Cardiac muscle cell (in vitro differentiated cells and primary cell): ENCODE data around the gene AQP6. TPM values are rescaled to one million over a fixed set of nuclear protein-coding genes. Genes with fewer than 3 reads are reported as not detected.

ENCODE experiments used
- DNase-seq, 2 donors: peaks; one replicate each; pipeline versions ENCODE4 v3.0.0 to v3.0.0-alpha.2; 2010 to 2017; ENCODE audit warnings: low read depth in 1 of 2, low spot score in 1 of 2
- H3K27ac ChIP-seq: fragments of 200-600 bp; sonication (generic); 2 replicates; pipeline ENCODE4 v1.5.1; 2016
- H3K27me3 ChIP-seq: fragments of 200-600 bp; sonication (generic); 2 replicates; pipeline ENCODE4 v1.6.0; 2016; ENCODE audit warnings: control low read depth
- H3K36me3 ChIP-seq: fragments of 200-600 bp; sonication (generic); 2 replicates; pipeline ENCODE4 v1.5.1; 2016; ENCODE audit warnings: control low read depth
- H3K4me1 ChIP-seq: fragments of 200-600 bp; sonication (generic); 2 replicates; pipeline ENCODE4 v1.8.1; 2017; ENCODE audit warnings: low read depth, mild to moderate bottlenecking, mixed run types
- H3K4me3 ChIP-seq: fragments of 200-600 bp; sonication (generic); 2 replicates; pipeline ENCODE4 v1.5.1; 2016; ENCODE audit warnings: mild to moderate bottlenecking
- H3K9me3 ChIP-seq: fragments of 200-600 bp; sonication (generic); 2 replicates; pipeline ENCODE4 v1.5.1; 2017; ENCODE audit warnings: low read depth, mild to moderate bottlenecking, control low read depth
- polyA plus RNA-seq: library from polyadenylated mRNA; unstranded; fragments of >200 nt; fragmentation: Nextera tagmentation; extraction: Ambion mirVana; gene quantifications from 2 replicates; pipeline ENCODE4 v1.2.1, GENCODE V29; 2016
- total RNA-seq: library from RNA; depleted of rRNA; stranded (reverse); fragments of >200 nt; gene quantifications from 2 replicates; pipeline ENCODE4 v1.2.3, GENCODE V29; 2016
- TF ChIP-seq, protein P1 (sequence below): IDR thresholded peaks from 2 replicates; pipeline ENCODE4 v1.5.1; 2012; ENCODE audit warnings: low read depth, mild to moderate bottlenecking, low read length

Gene AQP6
- total and polyA plus RNA-seq, 2 experiments from 2014 or later = 0.26 to 1.8 TPM

DNA sequence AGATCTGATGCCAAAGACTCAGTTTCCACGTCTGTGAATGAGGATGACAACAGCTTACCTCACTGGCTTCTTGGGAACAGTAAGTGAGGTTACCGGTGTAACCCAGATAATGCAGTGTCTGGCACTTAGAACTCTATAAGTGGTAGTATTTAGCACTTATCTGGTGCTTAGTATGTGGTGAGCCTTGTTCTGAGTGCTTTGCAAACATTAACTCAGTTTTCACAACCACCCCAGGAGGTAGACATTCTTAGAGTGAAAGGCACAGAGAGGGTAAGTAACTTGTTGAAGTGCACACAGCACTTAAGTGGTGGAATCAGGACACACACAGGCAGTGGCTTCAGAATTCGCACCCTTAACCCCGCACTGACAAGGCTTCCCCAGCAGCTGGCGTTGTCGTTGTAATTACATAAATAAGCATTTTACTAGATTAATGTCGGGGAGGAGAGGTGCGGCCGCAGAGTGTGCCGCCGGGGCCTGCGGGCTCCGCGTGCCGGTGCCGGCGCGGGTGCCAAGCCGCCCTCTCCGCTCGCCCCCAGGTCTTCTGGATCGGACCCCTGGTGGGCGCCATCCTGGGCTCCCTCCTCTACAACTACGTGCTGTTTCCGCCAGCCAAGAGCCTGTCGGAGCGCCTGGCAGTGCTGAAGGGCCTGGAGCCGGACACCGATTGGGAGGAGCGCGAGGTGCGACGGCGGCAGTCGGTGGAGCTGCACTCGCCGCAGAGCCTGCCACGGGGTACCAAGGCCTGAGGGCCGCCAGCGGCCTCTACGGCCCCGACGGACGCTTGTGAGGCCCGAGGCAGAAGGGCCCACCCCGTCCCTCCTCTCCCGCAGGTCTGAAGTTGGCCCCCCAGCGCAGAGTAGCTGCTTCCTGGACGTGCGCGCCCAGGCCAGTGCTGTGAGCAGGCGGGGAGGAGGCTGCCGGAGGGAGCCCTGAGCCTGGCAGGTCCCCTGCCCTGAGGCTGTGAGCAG, 17.6 kb upstream of the AQP6 start:
- Histone ChIP-seq H3K4me1 (peaks cover 10% of the 10 kb centered on the region), H3K9me3 (no peaks in the 10 kb centered on the region), H3K27me3 (peaks cover 50% of the 10 kb centered on the region), H3K4me3 (no peak overlapping the region), H3K36me3 (no peaks in the 10 kb centered on the region), H3K27ac (no peak overlapping the region)
- DNase-seq = no peak
- TF ChIP-seq, protein P1, sequence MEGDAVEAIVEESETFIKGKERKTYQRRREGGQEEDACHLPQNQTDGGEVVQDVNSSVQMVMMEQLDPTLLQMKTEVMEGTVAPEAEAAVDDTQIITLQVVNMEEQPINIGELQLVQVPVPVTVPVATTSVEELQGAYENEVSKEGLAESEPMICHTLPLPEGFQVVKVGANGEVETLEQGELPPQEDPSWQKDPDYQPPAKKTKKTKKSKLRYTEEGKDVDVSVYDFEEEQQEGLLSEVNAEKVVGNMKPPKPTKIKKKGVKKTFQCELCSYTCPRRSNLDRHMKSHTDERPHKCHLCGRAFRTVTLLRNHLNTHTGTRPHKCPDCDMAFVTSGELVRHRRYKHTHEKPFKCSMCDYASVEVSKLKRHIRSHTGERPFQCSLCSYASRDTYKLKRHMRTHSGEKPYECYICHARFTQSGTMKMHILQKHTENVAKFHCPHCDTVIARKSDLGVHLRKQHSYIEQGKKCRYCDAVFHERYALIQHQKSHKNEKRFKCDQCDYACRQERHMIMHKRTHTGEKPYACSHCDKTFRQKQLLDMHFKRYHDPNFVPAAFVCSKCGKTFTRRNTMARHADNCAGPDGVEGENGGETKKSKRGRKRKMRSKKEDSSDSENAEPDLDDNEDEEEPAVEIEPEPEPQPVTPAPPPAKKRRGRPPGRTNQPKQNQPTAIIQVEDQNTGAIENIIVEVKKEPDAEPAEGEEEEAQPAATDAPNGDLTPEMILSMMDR = no peak

DNA sequence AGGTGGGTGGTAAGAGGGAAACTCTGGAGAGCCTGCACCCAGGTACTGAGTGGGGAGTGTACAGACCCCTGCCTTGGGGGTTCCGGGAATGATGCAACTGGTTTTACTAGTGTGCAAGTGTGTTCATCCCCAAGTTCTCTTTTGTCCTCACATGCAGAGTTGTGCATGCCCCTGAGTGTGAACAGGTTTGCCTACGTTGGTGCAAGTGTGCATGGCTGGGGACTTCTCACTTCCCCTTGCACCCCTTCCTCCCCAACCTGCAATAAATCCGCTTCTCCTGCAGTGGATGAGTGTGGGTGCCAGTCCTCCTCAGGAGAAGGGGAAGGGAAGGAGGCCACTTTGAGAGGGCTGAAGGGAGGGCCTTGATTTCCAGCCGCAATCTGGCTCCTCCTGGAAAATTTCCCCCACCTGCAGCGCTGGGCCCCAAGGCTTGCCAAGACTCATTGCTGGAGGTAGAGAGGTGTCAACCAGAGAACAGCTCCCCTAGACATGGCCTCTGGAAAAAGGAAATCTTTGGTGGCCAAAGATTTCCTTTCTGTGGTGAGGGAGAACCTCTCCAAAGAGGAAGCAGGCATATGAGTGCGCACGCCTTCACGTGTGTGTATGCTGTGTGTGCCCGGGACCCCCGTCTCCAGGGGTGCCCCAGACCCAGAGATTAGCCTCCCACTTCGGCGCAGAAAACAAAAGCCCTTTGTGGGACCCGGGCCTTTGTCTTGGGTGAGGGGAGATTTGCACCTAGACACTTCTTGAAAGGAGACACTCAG, 16.7 kb upstream of the AQP6 start:
- H3K9me3 ChIP-seq = no peaks in the 10 kb centered on the region
- no peaks in the 10 kb centered on the region for H3K36me3 ChIP-seq
- peaks cover 12% of the 10 kb centered on the region for H3K4me1 ChIP-seq
- TF ChIP-seq, protein P1 = no peak
- no peak for DNase-seq
- no peak overlapping the region for H3K27ac ChIP-seq
- H3K4me3 ChIP-seq = no peak overlapping the region
- peaks cover 59% of the 10 kb centered on the region for H3K27me3 ChIP-seq

DNA sequence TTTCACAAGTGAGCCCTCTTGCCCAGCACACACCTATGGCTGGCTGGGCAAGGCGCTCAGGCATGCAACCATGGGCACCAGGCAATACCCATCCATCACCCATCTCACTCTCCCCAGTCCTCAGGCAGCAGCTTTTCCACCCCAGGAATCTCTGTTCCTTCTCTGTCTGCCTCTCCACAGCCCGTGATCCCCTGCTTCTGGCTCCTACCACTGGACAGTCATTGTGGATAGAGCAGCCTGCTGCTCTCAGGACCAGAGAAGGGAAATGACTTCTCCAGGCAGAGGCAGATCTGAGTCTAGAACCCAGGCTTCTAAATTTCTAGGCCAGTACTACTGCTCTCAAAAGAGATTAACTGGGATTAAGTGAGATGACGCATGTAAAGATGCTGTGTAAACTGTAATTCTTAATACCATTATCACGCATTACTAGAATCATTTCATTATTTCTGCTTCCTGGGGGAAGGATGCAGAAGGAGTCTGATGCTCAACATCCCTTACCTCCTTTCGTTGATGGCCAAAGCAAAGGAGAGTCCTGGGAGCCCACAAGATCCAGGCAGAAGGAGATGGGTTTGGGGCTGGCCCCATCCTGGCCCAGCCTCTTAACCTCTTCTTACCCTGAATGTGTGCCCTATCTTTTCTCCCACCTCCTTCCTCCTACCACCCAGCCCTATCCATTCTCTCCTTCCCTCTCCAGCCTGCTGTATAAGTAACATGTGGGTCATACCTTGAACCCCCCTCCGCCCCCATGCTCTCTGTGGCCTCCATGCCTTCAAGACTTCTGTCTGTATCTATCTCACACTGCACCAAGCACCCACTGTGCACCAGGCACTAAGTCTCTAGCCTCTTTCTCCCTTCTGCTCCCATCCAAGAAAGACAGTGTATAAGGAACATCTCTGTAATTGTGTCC, 15.8 kb upstream of the AQP6 start:
- no peak for DNase-seq
- no peaks in the 10 kb centered on the region for H3K36me3 ChIP-seq
- H3K27me3 ChIP-seq = peaks cover 66% of the 10 kb centered on the region
- H3K9me3 ChIP-seq = no peaks in the 10 kb centered on the region
- peaks cover 12% of the 10 kb centered on the region for H3K4me1 ChIP-seq
- TF ChIP-seq, protein P1 = no peak
- H3K4me3 ChIP-seq = no peak overlapping the region
- H3K27ac ChIP-seq = no peak overlapping the region

DNA sequence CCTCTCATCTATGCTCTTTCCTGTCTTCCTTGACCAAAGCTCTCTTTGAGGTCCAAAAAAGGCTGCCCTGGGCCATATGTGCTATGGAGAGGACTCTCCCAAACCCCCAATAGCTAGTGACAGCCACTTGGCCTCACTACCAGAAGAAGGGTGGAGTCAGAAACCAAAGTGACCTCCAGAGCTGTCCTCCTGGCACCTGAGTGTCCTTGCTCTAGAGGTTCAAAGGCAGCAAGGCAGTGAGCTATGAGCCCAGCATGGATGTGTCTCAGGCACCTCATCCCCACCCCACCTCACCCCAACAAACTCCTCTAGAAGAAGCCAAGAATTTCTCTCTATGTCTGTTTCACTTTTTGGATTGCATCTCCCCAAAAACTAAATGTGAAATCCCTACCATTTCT, 15.2 kb upstream of the AQP6 start:
- Histone ChIP-seq H3K4me1 (peaks cover 12% of the 10 kb centered on the region), H3K27me3 (peaks cover 73% of the 10 kb centered on the region), H3K9me3 (no peaks in the 10 kb centered on the region), H3K36me3 (no peaks in the 10 kb centered on the region), H3K4me3 (no peak overlapping the region), H3K27ac (no peak overlapping the region)
- TF ChIP-seq, protein P1 = no peak
- no peak for DNase-seq
